HG03108 (cell line): Measurements from ENCODE around the gene WNK4.
A peak's percentile ranks its signal among the peaks of the same experiment; 100 is the strongest.
"Not testable (repeated sequence)": the region's sequence is repeated elsewhere in the genome, so short reads cannot be mapped to it uniquely, and the experiment has no call there.

Experiments used
- ATAC-seq: cut with Tn5 transposase; IDR thresholded peaks from one replicate; pipeline ENCODE4 v1.9.1; 2021; ENCODE audit warnings: moderate library complexity; ENCODE audit not compliant: unreplicated experiment

The WNK4 gene

DNA sequence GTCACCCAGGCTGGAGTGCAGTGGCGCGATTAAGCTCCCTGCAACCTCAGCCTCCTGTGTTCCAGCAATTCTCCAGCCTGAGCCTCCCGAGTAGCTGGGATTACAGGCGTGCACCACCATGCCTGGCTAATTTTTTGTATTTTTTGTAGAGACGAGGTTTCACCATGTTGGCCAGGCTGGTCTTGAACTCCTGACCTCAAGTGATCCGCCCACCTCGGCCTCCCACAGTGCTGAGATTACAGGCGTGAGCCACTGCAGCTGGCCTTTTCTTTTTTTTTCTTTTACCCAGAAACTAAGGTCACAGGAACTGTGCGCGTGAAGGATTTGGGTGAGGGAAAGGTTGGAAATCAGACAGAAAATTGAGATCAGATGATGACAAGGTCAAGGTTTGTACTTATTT, 10.4 kb upstream of the WNK4 start:
- ATAC-seq = not testable (repeated sequence)

DNA sequence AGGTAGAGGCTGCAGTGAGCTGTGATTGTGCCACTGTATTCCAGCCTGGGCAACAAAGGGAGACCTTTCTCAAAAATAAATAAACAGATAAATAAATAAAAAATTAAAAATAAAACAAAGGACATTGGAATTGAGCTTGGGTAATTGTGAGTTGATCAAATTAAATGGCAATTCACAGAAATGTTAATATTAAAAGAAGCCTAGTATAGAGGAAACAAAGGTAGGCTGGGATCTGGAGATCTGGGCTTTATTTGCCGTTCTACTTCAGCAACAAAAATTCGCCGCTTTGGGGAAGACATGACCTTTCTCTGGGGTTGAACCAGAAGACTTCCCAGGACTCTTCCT, 7.5 kb upstream of the WNK4 start:
- no peak for ATAC-seq

DNA sequence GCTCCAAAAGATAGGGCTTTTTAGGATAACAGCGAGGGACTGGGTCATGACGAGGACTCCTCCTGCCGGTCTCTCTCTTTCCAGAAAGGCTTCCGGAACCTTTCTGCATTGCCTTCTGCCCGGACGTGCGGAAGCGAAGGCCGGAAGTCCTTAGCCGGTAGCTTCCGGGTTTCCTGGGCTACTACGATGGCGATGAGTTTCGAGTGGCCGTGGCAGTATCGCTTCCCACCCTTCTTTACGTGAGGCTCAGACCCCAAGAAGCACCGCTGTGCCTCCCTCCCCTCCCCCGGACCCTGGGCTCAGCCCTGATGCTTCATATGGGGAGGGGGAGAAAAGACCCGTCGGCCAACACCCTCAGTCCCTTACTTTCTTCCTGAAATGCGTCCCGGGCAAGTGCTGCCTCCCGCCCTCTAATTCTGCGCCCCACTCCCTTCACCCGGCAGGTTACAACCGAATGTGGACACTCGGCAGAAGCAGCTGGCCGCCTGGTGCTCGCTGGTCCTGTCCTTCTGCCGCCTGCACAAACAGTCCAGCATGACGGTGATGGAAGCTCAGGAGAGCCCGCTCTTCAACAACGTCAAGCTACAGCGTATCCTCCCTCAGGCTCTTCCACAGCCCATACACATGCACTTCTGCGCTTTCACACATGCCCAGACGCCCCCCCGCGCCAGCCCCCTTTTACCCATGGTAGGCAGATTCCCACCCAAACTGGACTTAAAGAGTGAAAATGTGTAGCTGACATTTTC, 6.9 kb upstream of the WNK4 start, which contains the start of gene VPS25:
Gene VPS25, plus strand, starts transcription at position 160 of the 746 bp plus-strand sequence. Its CDS starts 27 bp downstream, at position 187.
- ATAC-seq = peak; percentile 68

DNA sequence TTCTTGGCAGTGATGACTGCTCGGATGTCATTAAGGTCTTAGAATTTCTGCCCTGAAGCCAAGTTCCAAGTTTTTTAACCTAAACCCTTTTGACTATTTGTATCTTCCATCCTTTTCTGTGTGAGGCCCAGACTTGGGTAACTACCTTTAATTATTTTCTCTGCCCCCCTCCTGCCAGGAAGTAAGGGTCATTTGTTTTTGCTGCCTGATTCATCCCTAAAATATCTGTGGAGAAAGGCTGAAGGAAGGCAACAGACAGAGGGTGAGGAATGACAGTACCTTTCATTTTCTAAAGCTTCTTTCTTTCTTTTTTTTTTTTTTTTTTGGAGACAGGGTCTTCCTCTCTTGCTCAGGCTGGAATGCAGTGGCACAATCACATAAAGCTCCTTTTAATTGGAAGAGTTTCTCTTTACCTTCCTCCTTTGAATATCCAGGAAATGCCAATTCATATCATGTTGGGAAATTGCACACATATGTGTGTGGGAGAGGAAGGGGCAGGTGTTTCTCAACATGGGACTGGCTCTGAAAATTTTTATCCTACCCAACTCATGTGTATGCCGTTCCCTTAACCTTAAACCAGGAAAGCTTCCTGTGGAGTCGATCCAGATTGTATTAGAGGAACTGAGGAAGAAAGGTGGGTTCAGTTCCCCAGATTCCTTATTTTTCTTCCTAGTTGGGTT, 6.2 kb upstream of the WNK4 start:
- ATAC-seq = no peak

DNA sequence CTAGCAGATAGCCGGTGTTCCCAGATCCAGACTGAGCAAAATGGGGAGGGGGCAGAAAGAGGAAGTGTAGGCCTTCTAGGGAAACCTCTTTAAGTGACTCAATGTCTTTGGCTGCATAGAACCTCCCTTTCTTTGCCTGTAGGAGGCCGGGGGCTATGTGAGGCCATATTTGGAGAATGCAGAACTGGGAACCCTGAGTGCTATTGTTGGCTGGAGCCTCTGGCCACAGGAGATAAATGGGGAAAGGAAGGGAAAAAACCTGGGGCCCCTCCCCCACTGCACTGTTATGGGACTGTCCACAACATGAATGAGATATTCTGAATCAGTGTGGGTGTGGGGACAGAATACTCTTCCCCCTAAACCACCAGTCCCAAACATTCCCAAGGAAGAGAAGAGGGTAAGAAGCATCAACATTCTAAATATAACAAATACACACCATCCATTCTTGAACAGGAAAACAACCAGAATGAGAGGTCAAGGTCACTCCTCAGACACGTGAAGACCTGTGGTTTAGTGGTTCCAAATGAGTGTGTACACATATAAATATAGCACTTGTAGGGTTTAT, 4.8 kb upstream of the WNK4 start:
- no peak for ATAC-seq

DNA sequence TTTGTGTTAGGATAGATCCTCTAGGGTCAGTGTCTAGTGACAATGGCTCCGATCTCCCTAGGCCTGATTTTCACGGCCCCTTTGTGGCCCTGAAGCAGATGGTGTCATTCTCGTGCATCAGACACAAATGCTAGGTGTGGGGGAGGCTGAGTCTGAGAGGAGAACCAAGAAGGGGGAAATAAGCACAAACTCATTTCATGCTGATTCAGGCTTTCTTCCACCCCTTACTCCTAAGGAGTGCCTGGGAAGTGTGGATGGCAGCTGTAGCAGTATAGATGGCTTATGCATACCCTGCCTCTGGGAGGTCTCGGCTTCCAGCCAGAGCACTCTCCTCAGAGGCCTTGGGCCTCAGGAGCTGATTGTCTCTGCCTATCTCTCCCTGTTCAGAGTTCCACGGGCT, 1.8 kb upstream of the WNK4 start:
- no peak for ATAC-seq

DNA sequence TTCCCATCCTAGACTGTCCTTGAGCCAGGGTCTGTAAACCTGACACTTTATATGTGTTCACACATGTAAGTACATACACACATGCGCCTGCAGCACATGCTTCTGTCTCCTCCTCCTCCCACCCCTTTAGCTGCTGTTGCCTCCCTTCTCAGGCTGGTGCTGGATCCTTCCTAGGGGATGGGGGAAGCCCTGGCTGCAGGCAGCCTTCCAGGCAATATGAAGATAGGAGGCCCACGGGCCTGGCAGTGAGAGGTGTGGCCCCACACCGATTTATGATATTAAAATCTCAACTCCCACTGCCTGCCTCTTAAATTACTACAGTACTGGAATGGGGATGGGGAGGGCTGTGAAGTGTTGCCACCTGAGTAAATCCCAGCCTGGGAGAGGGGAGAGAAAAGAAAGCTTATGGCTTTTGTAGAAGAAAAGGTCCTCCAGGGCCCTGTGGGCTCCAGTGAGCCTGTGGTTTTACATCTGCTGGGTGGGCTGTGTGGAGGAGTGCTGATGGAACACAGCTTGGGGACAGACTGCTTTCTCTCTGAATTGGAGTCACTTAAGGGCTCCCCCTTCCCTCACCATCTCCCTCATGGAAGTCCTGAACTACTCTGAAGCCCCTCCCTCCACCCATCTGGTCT, 990 bp upstream of the WNK4 start:
- no peak for ATAC-seq

DNA sequence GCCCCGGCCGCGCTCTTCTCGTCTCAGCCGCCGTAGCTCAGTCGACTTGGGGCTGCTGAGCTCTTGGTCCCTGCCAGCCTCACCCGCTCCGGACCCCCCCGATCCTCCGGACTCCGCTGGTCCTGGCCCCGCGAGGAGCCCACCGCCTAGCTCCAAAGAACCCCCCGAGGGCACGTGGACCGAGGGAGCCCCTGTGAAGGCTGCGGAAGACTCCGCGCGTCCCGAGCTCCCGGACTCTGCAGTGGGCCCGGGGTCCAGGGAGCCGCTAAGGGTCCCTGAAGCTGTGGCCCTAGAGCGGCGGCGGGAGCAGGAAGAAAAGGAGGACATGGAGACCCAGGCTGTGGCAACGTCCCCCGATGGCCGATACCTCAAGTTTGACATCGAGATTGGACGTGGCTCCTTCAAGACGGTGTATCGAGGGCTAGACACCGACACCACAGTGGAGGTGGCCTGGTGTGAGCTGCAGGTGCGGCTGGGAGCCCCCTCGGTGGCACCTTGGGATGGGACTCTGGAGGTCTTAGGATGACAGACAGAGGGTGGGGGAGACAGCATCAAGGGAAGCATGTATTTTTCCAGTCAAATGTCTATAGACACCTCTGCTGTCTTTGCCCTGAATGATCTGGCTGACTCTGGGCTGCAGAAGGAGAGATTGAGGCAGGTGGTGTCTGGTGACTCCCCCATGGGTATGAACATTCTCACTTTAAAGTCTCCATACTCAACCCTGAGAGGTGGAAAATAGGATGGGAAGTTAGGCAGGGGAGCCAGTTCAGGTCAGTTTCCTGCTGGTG, 635 bp downstream of the WNK4 start:
- no peak for ATAC-seq

DNA sequence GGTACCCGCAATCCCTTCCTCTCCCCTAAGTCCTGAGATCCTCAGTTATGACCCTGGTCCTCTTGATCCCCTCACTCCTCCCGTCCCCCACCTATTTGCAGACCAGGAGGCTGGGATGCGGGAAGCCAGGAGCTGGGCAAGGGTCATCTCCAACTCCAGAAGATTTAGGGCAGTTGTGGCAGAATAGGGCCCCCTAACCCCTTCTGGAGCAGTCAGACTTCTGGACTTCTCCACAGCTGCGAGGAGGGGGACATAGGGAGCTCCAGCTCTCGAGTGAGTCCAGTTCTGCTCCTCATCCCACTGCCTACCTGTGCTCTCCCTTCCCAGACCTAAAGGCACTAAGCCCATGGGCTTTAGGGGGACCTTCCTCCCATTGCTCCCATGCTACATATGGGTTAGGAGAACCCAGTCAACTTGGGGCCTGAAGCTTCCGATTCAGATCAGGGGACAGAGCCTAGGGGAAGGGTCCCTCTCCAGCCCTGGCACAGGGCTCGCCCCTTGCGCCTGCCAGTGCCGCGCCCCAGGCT, 1.3 kb downstream of the WNK4 start:
- ATAC-seq = no peak

DNA sequence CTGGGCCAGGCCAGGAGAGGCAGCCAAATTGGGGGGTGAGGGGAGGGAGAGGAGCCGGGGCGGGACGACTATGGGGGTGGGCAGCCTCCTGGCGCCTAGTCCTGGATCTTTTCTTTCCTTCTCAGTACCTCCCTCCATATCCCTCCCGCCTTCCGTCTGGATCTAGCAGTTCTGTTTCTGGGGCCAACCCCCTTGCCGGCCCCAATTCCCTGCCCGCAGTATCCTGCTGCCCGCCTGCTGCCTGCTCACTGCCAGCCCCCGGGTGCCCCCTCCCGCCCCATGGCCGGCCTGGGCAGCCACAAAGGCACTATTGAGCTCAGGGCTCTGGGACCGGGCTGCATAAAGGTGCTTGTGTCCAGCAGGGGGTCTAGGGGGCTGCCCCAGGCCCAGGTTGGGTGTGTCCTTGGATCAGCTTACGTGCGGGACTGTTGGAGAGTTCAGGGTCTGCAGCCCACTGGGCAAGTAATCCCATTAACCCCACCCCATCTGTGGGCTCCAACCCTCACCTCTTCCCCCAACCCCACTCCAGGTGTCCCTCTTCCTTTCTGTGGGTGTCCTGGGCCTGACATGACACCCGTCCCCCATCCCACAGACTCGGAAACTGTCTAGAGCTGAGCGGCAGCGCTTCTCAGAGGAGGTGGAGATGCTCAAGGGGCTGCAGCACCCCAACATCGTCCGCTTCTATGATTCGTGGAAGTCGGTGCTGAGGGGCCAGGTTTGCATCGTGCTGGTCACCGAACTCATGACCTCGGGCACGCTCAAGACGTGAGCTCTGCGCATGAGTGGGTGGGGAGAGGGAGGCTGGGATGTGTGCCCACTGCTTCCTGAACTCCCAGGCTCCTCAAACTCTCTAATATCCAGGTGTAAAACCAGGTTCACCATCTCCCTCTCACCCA, 2.0 kb downstream of the WNK4 start:
- ATAC-seq = no peak

DNA sequence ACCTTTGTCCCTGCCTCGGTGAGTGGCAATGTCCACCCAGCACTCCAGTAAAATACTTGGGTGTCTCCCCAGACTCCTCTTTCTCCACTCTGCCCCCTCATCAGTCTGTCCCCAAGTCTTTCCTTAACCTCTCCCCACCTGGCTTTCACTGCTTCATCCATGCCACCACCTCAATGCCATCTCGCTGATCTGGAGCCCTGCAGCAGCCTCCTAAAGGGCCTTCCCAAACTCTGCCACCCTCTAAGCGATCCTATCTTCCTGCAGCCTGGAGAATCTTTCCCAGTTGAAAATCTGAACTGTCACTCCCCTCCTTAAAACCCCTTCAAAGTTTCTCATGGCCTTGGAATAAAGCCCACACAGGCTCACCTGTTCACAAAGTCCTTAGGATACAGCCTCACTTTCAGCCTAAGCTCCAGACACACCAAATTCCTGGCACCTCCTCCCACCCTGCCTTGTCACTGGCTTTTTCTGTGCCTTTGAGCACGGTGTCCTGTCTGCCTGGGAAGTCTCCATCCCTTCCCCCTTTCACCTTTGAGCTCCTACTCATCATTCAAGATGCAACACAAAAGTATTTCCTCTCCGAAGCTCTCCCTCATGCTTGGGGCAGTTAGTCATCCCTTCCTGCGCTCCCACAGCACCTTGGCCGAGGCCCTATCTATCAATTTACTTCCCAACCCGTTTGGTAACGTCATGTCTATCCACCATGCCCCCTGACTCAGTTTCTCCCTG, 2.8 kb downstream of the WNK4 start:
- ATAC-seq = no peak

DNA sequence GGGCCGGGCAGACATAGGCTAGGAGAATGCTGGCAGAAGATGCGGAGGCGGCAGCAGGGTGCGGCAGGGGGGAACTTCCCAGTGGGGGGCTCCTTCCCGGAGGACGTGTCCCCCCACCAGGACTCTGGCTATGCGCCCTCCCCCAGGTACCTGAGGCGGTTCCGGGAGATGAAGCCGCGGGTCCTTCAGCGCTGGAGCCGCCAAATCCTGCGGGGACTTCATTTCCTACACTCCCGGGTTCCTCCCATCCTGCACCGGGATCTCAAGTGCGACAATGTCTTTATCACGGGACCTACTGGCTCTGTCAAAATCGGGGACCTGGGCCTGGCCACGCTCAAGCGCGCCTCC, 3.4 kb downstream of the WNK4 start:
- ATAC-seq = no peak

DNA sequence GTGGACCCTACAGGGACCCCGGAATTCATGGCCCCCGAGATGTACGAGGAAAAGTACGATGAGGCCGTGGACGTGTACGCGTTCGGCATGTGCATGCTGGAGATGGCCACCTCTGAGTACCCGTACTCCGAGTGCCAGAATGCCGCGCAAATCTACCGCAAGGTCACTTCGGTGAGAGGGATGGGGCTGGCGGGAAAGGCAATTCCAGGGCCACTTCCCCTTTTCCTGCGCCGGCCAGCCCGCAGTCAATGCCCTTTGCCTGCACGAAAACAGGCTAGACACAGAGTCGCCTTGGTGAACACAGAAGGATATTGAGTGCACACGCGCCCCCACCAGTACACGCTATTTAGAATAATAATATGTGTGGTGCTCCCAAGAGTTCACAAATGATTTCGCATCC, 4.0 kb downstream of the WNK4 start:
- ATAC-seq = no peak

DNA sequence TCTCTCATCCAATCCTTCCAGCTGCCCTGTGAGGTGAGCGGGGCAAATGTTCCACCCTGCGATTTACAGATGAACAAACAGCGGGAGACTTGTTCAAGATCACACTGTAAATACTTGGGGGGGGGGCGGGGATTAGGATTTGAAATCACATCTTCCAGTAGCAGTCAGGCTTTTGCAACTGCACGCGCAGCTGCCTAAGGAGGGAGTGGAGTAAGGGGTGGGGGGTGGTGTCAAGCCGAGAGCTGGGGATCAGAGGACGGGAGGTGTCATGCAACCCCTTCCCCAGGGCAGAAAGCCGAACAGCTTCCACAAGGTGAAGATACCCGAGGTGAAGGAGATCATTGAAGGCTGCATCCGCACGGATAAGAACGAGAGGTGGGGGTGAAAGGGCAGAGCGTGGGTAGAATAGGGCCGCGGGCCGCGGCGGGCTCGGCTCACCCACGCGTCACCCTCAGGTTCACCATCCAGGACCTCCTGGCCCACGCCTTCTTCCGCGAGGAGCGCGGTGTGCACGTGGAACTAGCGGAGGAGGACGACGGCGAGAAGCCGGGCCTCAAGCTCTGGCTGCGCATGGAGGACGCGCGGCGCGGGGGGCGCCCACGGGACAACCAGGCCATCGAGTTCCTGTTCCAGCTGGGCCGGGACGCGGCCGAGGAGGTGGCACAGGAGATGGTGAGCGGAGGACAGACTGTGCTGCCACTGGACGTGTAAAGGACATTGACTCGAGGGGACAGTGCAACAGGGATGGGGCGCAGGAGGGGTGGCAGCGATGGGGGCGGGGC, 4.6 kb downstream of the WNK4 start:
- ATAC-seq = no peak

DNA sequence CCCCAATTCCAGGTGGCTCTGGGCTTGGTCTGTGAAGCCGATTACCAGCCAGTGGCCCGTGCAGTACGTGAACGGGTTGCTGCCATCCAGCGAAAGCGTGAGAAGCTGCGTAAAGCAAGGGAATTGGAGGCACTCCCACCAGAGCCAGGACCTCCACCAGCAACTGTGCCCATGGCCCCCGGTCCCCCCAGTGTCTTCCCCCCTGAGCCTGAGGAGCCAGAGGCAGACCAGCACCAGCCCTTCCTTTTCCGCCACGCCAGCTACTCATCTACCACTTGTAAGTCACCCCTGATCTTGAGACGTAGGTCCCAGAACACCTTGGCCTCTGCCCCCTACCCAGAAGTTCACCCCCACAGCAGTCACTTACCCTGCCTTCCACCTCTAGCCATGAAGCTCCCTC, 6.9 kb downstream of the WNK4 start:
- ATAC-seq = no peak

DNA sequence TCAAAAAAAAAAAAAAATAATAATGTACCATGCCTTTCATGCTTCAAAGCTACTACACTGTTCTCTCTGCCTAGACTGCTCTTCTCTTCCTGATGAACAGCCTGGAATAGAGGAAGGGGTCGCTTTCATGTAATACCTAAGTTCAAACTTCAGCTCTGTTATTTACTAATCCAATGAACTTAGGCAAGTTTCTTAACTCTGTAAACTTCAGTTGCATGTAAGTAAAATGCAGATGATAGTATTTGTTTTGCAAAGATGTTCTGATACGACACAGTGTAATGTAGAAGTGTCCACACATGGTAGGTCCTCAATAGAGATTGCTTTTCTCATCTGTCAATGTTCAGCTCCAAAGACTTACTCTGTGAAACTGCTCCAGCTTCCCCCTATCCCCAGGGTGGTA, 11.5 kb downstream of the WNK4 start:
- no peak for ATAC-seq

DNA sequence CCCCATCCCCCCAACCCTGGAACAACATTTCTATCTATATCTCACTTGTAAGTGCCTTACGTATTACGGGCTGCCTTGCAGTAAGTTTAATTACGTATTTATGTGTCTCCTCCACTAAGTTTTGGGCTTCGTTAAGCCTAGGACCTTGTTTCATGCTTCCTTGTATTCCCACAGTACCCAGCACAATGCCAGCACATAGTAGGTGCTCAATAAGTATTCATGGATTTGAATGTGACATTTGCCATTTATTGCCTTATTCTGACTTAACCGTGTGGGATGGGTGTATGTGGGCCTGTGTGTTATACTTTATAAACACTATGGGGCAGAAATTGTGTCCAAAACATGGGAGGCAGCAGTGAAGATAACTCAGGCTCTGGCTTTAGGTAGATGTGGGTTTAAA, 12.1 kb downstream of the WNK4 start:
- no peak for ATAC-seq

DNA sequence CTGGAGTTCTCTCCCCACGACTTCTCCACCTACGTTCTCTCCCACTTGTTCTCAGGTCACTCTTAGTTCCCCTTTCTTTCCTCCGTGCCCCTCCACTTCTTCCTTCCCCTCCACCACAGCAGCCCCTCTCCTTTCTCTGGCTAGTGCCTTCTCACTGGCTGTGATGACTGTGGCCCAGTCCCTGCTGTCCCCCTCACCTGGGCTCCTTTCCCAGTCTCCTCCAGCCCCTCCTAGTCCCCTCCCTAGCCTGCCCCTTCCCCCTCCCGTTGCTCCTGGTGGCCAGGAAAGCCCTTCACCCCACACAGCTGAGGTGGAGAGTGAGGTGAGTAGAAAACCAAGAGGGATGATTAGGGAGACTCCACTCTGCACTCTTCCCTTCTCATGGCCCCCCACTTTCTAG, 14.7 kb downstream of the WNK4 start:
- ATAC-seq = no peak

DNA sequence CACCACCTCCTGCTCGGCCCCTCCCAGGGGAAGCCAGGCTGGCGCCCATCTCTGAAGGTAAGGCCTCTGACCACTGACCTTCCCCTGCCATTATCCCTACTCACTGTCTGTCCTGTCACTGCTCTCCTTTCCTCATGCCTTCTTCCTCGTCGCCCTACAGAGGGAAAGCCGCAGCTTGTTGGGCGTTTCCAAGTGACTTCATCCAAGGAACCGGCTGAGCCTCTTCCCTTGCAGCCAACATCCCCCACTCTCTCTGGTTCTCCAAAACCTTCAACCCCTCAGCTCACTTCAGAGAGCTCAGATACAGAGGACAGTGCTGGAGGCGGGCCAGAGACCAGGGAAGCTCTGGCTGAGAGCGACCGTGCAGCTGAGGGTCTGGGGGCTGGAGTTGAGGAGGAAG, 15.1 kb downstream of the WNK4 start:
- no peak for ATAC-seq
